22Rv1 (cell line): ENCODE results near the gene ZRANB3.

Experiments used
- CTCF ChIP-seq: fragments of 450-650 bp; IDR thresholded peaks from 2 replicates; pipeline ENCODE4 v1.5.1; 2017; ENCODE audit warnings: mild to moderate bottlenecking
- ZFX ChIP-seq: fragments of 450-650 bp; IDR thresholded peaks from 2 replicates; pipeline ENCODE4 v1.6.1; 2017; ENCODE audit warnings: antibody characterized with exemption, borderline replicate concordance

- TF ChIP-seq CTCF (no peak), ZFX (no peak)
Observed at GRCh38 chr2:135547311-135547710, 16.3 kb upstream of the ZRANB3 start.
